Activated CD8-positive, alpha-beta memory T cell treated with anti-CD3 and anti-CD28 coated beads, Interleukin-2, amount 10 ng/mL, durations not matched to agents 7 days and 5 days (primary cell): Measurements from ENCODE around the gene FANK1. TPM values are rescaled to one million over a fixed set of nuclear protein-coding genes. Genes with fewer than 3 reads are reported as not detected.
A peak's percentile ranks its signal among the peaks of the same experiment; 100 is the strongest.
"Not testable (repeated sequence)": the region's sequence is repeated elsewhere in the genome, so short reads cannot be mapped to it uniquely, and the experiment has no call there.

ENCODE experiments used
- ATAC-seq: fragments of 150-1000 bp; cut with Tn5 transposase; one replicate; pipeline ENCODE4 v1.10.0; 2021; ENCODE audit warnings: moderate library complexity
- CTCF ChIA-PET: fragments of 350-600 bp; sonication (Branson Sonifier 250); formaldehyde crosslinking; loops from one replicate; lab custom pipeline; 2021; ENCODE audit warnings: antibody characterized with exemption; lab: Charles Lee
- DNase-seq: peaks from one replicate; pipeline ENCODE4 v3.0.0-alpha.2; 2020
- H3K27ac Mint-ChIP-seq: one replicate; pipeline ENCODE4 v1.8.0; 2021; ENCODE audit warnings: mild to moderate bottlenecking, mixed read lengths
- H3K27me3 Mint-ChIP-seq: one replicate; pipeline ENCODE4 v1.8.0; 2021; ENCODE audit warnings: mixed read lengths
- H3K36me3 Mint-ChIP-seq: one replicate; pipeline ENCODE4 v1.8.0; 2021; ENCODE audit warnings: mild to moderate bottlenecking, mixed read lengths
- H3K4me1 Mint-ChIP-seq: one replicate; pipeline ENCODE4 v1.8.0; 2021; ENCODE audit warnings: mixed read lengths
- H3K4me3 Mint-ChIP-seq: one replicate; pipeline ENCODE4 v1.8.0; 2021; ENCODE audit warnings: mild to moderate bottlenecking, moderate library complexity, mixed read lengths
- H3K9me3 Mint-ChIP-seq: one replicate; pipeline ENCODE4 v1.8.0; 2022; ENCODE audit warnings: low read depth, mixed read lengths
- total RNA-seq, 2 experiments: library from RNA; stranded (reverse); gene quantifications; one replicate each; pipeline ENCODE4 v1.2.3, GENCODE V29; 2021

The FANK1 gene
- total RNA-seq, result under 1 TPM in 1 of 2 experiments, not detected in 1; 0.49 TPM

GRCh38 chr10:125896088-125896934 lies at the start of gene FANK1:
FANK1 (plus strand) TSS chr10:125896564; CDS start chr10:125896643, 79 bp downstream.
- CTCF ChIA-PET, H3K36me3 Mint-ChIP-seq, H3K9me3 Mint-ChIP-seq: not testable (repeated sequence)
- peak within 1 kb of the TSS; percentile 76 for H3K27ac Mint-ChIP-seq
- H3K4me1 Mint-ChIP-seq, result peaks cover 12% of the 10 kb centered on the region
- H3K27me3 Mint-ChIP-seq, result peaks cover 24% of the 10 kb centered on the region
- ATAC-seq (peak; percentile 88), DNase-seq (peak; percentile 88)
- peak within 1 kb of the TSS; percentile 85 for H3K4me3 Mint-ChIP-seq

GRCh38 chr10:125846894-125847293 lies 49.5 kb upstream of the FANK1 start:
- H3K4me3 Mint-ChIP-seq, result no peak overlapping the region
- DNase-seq (no peak), ATAC-seq (no peak)
- no peak overlapping the region for H3K27ac Mint-ChIP-seq
- CTCF ChIA-PET, result no interaction called here
- no peaks in the 10 kb centered on the region for H3K9me3 Mint-ChIP-seq
- no peaks in the 10 kb centered on the region for H3K4me1 Mint-ChIP-seq
- no peaks in the 10 kb centered on the region for H3K27me3 Mint-ChIP-seq
- peaks cover 10% of the 10 kb centered on the region for H3K36me3 Mint-ChIP-seq

DNA sequence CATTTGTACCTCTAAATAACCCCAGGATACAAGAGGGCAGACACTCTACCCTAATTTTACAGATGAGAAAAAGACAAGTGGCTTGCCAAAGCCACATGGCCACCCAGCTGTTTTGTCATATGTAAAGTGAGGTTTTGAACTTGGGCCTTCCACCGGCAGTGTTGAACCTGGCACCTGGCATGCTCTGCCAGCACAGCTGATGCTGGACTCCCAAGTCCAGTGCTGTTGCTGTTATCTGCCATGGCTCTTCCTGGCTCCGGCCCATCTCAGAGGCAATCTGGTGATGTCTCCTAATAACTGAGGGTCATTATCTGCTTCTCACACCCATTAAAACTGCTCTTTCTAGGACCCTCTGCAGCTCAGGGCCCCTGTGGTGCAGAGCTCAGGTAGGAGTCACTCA lies 48.0 kb upstream of the FANK1 start:
- peaks cover 13% of the 10 kb centered on the region for H3K36me3 Mint-ChIP-seq
- H3K27ac Mint-ChIP-seq, result no peak overlapping the region
- no peaks in the 10 kb centered on the region for H3K4me1 Mint-ChIP-seq
- CTCF ChIA-PET, result no interaction called here
- H3K4me3 Mint-ChIP-seq, result no peak overlapping the region
- no peaks in the 10 kb centered on the region for H3K9me3 Mint-ChIP-seq
- no peaks in the 10 kb centered on the region for H3K27me3 Mint-ChIP-seq
- DNase-seq (no peak), ATAC-seq (no peak)

DNA sequence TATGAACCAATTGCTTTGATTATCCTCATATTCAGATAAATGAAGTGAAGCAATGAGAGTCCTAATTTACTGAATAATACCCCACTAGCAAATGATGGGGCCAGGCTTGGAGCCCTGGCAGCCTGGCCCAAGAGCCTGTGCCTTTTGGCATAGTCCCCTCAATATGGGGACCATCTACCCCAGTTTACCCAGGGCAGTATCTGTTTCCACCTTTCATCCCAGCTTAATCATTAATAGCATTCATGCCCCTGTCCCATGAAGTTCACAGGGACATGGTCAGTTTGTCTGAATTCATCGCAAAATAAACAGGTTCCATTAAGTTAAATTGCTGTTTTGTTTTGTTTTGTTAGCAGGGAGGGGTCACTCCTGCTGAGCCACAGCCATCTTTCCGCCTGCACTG lies 47.5 kb upstream of the FANK1 start:
- no peaks in the 10 kb centered on the region for H3K27me3 Mint-ChIP-seq
- H3K9me3 Mint-ChIP-seq, result no peaks in the 10 kb centered on the region
- peaks cover 15% of the 10 kb centered on the region for H3K36me3 Mint-ChIP-seq
- H3K4me3 Mint-ChIP-seq, result no peak overlapping the region
- H3K4me1 Mint-ChIP-seq, result no peaks in the 10 kb centered on the region
- DNase-seq, result no peak
- ATAC-seq, result no peak
- CTCF ChIA-PET, result no interaction called here
- H3K27ac Mint-ChIP-seq, result no peak overlapping the region

- DNase-seq (no peak), ATAC-seq (no peak)
- Mint-ChIP-seq H3K27me3 (no peaks in the 10 kb centered on the region), H3K36me3 (peaks cover 15% of the 10 kb centered on the region), H3K4me1 (no peaks in the 10 kb centered on the region), H3K27ac (no peak overlapping the region), H3K9me3 (no peaks in the 10 kb centered on the region), H3K4me3 (no peak overlapping the region)
- CTCF ChIA-PET, result no interaction called here
These were observed 46.9 kb upstream of the FANK1 start for GRCh38 chr10:125849448-125849847.

- Mint-ChIP-seq H3K4me1 (no peaks in the 10 kb centered on the region), H3K27me3 (no peaks in the 10 kb centered on the region), H3K27ac (no peak overlapping the region), H3K36me3 (peaks cover 15% of the 10 kb centered on the region), H3K4me3 (no peak overlapping the region), H3K9me3 (no peaks in the 10 kb centered on the region)
- DNase-seq (no peak), ATAC-seq (no peak)
- CTCF ChIA-PET, result no interaction called here
These were observed 45.3 kb upstream of the FANK1 start for GRCh38 chr10:125850766-125851731.

DNA sequence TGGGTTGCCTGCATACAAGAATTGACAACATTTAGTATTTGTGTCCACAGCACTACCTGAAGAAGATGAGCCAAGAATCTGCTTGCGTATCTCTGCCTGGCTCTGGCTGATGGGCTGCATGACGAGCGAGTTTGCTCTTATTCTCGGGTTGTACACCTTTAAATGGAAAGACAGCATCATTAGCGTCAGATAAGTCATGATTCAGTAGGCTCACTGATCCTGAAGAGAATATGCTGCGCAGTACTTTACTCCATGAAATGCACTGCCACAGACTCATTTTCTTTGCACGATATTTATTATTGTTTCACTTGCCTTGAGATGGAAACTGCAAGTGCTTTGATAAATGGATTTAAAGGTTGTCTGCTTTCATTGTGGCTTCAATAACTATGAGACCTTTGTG lies 43.9 kb upstream of the FANK1 start:
- Mint-ChIP-seq H3K9me3 (no peaks in the 10 kb centered on the region), H3K4me1 (no peaks in the 10 kb centered on the region), H3K36me3 (peaks cover 14% of the 10 kb centered on the region), H3K4me3 (no peak overlapping the region), H3K27ac (no peak overlapping the region), H3K27me3 (no peaks in the 10 kb centered on the region)
- DNase-seq (no peak), ATAC-seq (no peak)
- CTCF ChIA-PET, result no interaction called here

- CTCF ChIA-PET, result interaction anchor here (1.0 kb wide), 1 partner anchor 815 kb away, joined by 3 read pairs; no protein-coding TSS in a partner anchor
- ATAC-seq, result no peak
- Mint-ChIP-seq H3K9me3 (no peaks in the 10 kb centered on the region), H3K27me3 (no peaks in the 10 kb centered on the region), H3K4me3 (no peak overlapping the region), H3K36me3 (peaks cover 4% of the 10 kb centered on the region), H3K27ac (no peak overlapping the region), H3K4me1 (no peaks in the 10 kb centered on the region)
- no peak for DNase-seq
These were observed 39.1 kb upstream of the FANK1 start for GRCh38 chr10:125857185-125857760.

GRCh38 chr10:125859128-125859817 lies 37.1 kb upstream of the FANK1 start:
- ATAC-seq, result no peak
- H3K4me1 Mint-ChIP-seq, result no peaks in the 10 kb centered on the region
- H3K36me3 Mint-ChIP-seq, result no peaks in the 10 kb centered on the region
- CTCF ChIA-PET, result interaction anchor here (0.7 to 1.0 kb wide), 2 partner anchors 9 kb away, joined by 3 to 5 read pairs; no protein-coding TSS in a partner anchor
- H3K27ac Mint-ChIP-seq, result no peak overlapping the region
- H3K27me3 Mint-ChIP-seq, result no peaks in the 10 kb centered on the region
- no peaks in the 10 kb centered on the region for H3K9me3 Mint-ChIP-seq
- H3K4me3 Mint-ChIP-seq, result no peak overlapping the region
- DNase-seq, result no peak

DNA sequence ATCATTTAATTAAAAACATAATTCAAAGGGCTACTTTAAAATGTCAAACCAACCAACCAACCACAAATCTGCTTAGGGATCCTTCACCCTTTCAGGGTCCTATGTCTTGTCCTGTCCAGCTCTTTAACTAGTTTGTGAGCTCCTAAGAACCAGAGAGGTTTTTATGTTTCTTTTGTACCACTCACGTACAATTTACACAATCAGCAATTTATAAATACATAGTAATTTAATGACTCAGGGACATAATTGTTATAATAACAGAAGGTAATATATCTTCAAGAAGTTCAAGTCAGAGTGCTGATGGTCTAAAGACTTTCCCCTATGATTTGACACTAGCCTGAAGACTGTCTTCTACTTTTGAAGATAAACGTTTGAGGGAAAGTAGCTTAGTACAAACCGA lies 31.2 kb upstream of the FANK1 start:
- Mint-ChIP-seq H3K4me3 (no peak overlapping the region), H3K4me1 (no peaks in the 10 kb centered on the region), H3K27me3 (no peaks in the 10 kb centered on the region), H3K9me3 (no peaks in the 10 kb centered on the region), H3K27ac (no peak overlapping the region), H3K36me3 (no peaks in the 10 kb centered on the region)
- ATAC-seq (no peak), DNase-seq (no peak)
- CTCF ChIA-PET, result interaction anchor here (1.4 kb wide), 1 partner anchor 12 kb away, joined by 3 read pairs; no protein-coding TSS in a partner anchor

DNA sequence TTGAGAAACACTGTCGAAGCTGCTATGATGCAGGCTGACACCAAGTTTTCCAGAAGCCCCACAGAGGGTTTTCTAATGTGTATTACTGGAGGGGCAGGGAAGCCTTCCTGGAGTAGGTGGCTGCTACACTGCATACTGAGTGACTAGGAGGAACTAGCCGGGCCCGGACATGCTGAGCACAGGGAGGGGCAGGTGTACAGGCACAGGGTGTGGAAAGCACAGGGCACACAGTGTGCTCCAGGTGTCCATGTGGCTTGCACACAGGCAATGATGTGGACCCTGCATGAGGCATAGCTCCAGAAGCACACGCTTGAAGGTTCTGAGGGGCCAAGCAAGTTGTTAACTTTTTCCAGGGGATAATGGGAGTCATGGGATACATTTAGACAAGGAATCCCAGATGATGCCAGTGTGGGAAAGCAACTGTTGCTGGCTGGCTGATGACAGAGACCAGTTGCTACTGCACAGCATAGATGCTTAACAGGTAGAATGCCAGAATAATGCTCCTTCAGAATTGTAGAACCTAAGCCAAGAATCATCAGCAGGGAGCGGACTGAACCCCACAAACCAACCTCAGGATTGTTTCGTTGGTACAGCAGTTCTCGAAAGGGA lies 29.8 kb upstream of the FANK1 start:
- CTCF ChIA-PET, result no interaction called here
- Mint-ChIP-seq H3K4me1 (no peaks in the 10 kb centered on the region), H3K9me3 (no peaks in the 10 kb centered on the region), H3K27ac (no peak overlapping the region), H3K27me3 (no peaks in the 10 kb centered on the region), H3K4me3 (no peak overlapping the region), H3K36me3 (no peaks in the 10 kb centered on the region)
- DNase-seq, result no peak
- ATAC-seq, result no peak

GRCh38 chr10:125868372-125868975 lies 27.9 kb upstream of the FANK1 start:
- Mint-ChIP-seq H3K27me3 (no peaks in the 10 kb centered on the region), H3K9me3 (no peaks in the 10 kb centered on the region), H3K4me3 (no peak overlapping the region), H3K4me1 (no peaks in the 10 kb centered on the region), H3K36me3 (no peaks in the 10 kb centered on the region), H3K27ac (no peak overlapping the region)
- CTCF ChIA-PET, result interaction anchor here (0.9 to 2.0 kb wide), 6 partner anchors 9 to 45 kb away, joined by 3 to 5 read pairs (median 4); partner anchors contain the start of genes BCCIP and UROS
- ATAC-seq (peak; percentile 42), DNase-seq (no peak)
